ENCODE data around the gene ZNF879. TPM values are rescaled to one million over a fixed set of nuclear protein-coding genes. Genes with fewer than 3 reads are reported as not detected.

The ZNF879 gene
- total RNA-seq = 1 to 10 TPM; 1.6 to 2.1 TPM

GRCh38 chr5:179023528-179024189 is at the start of gene ZNF879:
ZNF879 (plus strand) TSS chr5:179023804; CDS start chr5:179025005, 1,201 bp downstream.
- peak; percentile 95 for ATAC-seq (replicated peaks)
- peaks cover 16% of the 10 kb centered on the region for H3K9me3 Mint-ChIP-seq
- peak within 1 kb of the TSS; percentile 88 for H3K27ac Mint-ChIP-seq
- peaks cover 39% of the 10 kb centered on the region for H3K36me3 Mint-ChIP-seq (ENCODE audit: low read depth)
- no peaks in the 10 kb centered on the region for H3K27me3 Mint-ChIP-seq
- H3K4me3 Mint-ChIP-seq = peak within 1 kb of the TSS; percentile 88
- H3K4me1 Mint-ChIP-seq = peaks cover 4% of the 10 kb centered on the region

DNA sequence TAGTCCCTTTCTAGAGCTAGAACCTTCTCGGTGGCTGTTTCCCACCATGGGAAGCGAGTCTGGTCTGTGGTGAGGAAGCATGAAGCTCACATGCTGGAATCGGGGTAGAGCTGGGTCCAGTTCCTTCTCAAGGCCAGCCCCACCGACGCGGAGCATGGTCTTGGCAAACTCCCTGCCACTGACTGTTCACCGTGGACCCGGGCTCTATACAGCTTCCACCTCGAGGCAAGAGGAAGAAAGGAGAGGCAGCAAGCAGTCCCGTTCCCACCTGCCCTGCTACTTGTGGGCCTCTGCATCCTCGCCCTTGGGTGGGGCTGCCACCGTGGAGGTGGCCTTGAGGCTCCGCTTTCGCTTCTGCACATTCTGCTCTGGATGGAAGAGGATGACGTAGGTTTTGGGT is 42.2 kb upstream of the ZNF879 start:
- no peak for ATAC-seq (replicated peaks)
- H3K9me3 Mint-ChIP-seq = peaks cover 10% of the 10 kb centered on the region
- no peaks in the 10 kb centered on the region for H3K4me1 Mint-ChIP-seq
- no peak overlapping the region for H3K27ac Mint-ChIP-seq
- H3K27me3 Mint-ChIP-seq = peaks cover 4% of the 10 kb centered on the region
- H3K36me3 Mint-ChIP-seq (ENCODE audit: low read depth) = no peaks in the 10 kb centered on the region
- H3K4me3 Mint-ChIP-seq = no peak overlapping the region

DNA sequence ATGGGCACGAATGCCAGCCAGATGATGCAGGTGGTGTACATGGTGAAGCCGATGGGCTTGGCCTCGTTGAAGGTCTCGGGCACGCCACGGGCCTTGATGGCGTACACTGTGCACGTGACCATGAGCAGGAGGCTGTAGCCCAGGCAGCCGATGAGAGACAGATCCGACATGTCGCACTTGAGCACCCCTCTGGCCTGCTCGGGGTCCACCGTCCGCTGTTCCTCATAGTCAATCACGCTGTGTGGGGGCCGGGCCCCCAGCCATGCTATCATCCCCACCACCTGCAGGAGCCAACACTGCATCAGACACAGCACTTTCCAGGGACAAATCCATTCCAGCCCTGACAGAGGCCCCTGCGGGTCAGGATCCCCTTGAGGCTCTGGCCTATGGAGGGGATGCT is 40.7 kb upstream of the ZNF879 start:
- no peak for ATAC-seq (replicated peaks)
- Mint-ChIP-seq H3K27ac (no peak overlapping the region), H3K36me3 (ENCODE audit: low read depth) (no peaks in the 10 kb centered on the region), H3K27me3 (peaks cover 4% of the 10 kb centered on the region), H3K9me3 (peaks cover 7% of the 10 kb centered on the region), H3K4me3 (no peak overlapping the region), H3K4me1 (no peaks in the 10 kb centered on the region)

GRCh38 chr5:178983728-178984127 is 39.9 kb upstream of the ZNF879 start:
- Mint-ChIP-seq H3K27ac (no peak overlapping the region), H3K4me3 (no peak overlapping the region)

DNA sequence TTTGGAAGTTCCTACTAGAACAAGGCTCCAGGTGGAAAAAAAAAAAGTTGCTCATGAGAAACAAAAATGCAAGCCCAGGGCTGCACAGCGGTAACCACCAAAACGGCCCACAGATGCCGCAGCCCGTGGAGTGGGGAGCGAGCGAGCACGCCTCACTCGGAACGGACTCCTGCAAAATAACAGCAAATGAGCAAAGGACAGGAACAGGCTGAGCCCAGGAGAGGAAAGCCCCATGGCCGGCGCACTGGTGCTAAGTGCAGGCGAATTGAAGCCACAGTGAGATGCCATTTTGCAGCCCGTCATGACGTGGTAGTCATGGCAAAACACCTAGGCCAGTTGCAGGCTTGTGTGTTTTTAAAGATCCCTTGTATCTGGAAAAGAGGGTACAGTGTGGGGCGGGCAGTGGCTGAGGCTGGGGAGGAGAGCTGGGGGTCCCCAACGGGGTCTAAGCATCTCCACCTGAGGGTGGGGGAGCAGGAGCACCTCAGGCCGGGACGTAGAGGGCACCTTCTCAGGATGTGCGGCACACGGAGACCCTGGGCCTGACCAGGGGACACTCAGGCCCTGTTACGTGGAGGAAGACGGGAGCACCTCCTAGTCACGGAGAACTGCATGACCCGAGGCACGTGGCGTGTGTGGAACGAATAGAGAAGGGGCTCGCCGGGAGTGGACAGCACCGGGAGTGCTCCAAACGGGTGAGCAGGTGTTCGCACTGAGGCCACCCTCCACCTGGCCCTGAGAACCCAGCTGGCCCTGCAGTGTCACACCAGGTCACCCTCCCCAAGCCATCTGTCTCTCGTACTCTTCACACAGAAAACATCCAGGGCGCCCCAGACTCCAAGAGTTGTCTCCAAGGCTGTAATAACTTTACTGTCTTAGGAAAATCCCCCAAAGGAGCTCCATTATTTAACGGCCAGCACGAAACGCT is 39.2 kb upstream of the ZNF879 start:
- Mint-ChIP-seq H3K4me3 (no peak overlapping the region), H3K27ac (no peak overlapping the region), H3K9me3 (no peaks in the 10 kb centered on the region), H3K4me1 (no peaks in the 10 kb centered on the region), H3K27me3 (no peaks in the 10 kb centered on the region), H3K36me3 (ENCODE audit: low read depth) (no peaks in the 10 kb centered on the region)
- no peak for ATAC-seq (replicated peaks)

More at GRCh38 chr5:178983728-178984127, 39.9 kb upstream of the ZNF879 start:
- Mint-ChIP-seq H3K9me3 (peaks cover 3% of the 10 kb centered on the region), H3K36me3 (ENCODE audit: low read depth) (no peaks in the 10 kb centered on the region), H3K27me3 (peaks cover 1% of the 10 kb centered on the region), H3K4me1 (no peaks in the 10 kb centered on the region)
- ATAC-seq (replicated peaks) = no peak

GRCh38 chr5:178986326-178986960 is 37.2 kb upstream of the ZNF879 start:
- Mint-ChIP-seq H3K27ac (no peak overlapping the region), H3K9me3 (no peaks in the 10 kb centered on the region), H3K36me3 (ENCODE audit: low read depth) (no peaks in the 10 kb centered on the region), H3K4me1 (no peaks in the 10 kb centered on the region), H3K27me3 (no peaks in the 10 kb centered on the region), H3K4me3 (no peak overlapping the region)
- ATAC-seq (replicated peaks) = no peak

- no peak overlapping the region for H3K27ac Mint-ChIP-seq
- no peak for ATAC-seq (replicated peaks)
- H3K36me3 Mint-ChIP-seq (ENCODE audit: low read depth) = no peaks in the 10 kb centered on the region
- H3K27me3 Mint-ChIP-seq = peaks cover 18% of the 10 kb centered on the region
- no peak overlapping the region for H3K4me3 Mint-ChIP-seq
- H3K4me1 Mint-ChIP-seq = no peaks in the 10 kb centered on the region
- H3K9me3 Mint-ChIP-seq = no peaks in the 10 kb centered on the region
Measured at GRCh38 chr5:178988436-178989220, 35.0 kb upstream of the ZNF879 start.

DNA sequence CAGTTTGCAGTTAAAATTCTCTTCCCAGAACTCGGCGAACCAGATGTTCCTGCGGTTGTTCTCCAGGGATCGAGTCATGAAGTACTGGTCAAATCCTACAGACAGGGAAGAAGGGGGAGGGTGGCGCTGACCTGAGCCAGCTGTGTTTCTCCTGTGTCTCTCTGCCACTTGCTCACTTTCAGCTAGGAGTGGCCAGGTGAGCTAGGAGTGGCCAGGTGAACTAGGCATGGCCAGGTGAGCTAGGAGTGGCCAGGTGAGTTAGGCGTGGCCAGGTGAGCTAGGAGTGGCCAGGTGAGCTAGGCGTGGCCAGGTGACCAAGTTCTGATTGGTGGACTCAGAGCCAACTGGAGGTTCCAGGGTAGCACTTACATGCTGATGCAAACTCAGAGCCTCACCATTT is 34.3 kb upstream of the ZNF879 start:
- no peak overlapping the region for H3K27ac Mint-ChIP-seq
- ATAC-seq (replicated peaks) = no peak
- no peaks in the 10 kb centered on the region for H3K4me1 Mint-ChIP-seq
- H3K4me3 Mint-ChIP-seq = no peak overlapping the region
- H3K9me3 Mint-ChIP-seq = no peaks in the 10 kb centered on the region
- H3K27me3 Mint-ChIP-seq = peaks cover 19% of the 10 kb centered on the region
- no peaks in the 10 kb centered on the region for H3K36me3 Mint-ChIP-seq (ENCODE audit: low read depth)

GRCh38 chr5:178990491-178990890 is 33.1 kb upstream of the ZNF879 start:
- peaks cover 23% of the 10 kb centered on the region for H3K27me3 Mint-ChIP-seq
- no peak overlapping the region for H3K27ac Mint-ChIP-seq
- H3K36me3 Mint-ChIP-seq (ENCODE audit: low read depth) = no peaks in the 10 kb centered on the region
- H3K9me3 Mint-ChIP-seq = no peaks in the 10 kb centered on the region
- ATAC-seq (replicated peaks) = no peak
- H3K4me1 Mint-ChIP-seq = no peaks in the 10 kb centered on the region
- H3K4me3 Mint-ChIP-seq = no peak overlapping the region

- Mint-ChIP-seq H3K9me3 (no peaks in the 10 kb centered on the region), H3K4me3 (no peak overlapping the region), H3K36me3 (ENCODE audit: low read depth) (no peaks in the 10 kb centered on the region), H3K27ac (no peak overlapping the region), H3K4me1 (no peaks in the 10 kb centered on the region), H3K27me3 (peaks cover 26% of the 10 kb centered on the region)
- ATAC-seq (replicated peaks) = no peak
Measured at GRCh38 chr5:178991190-178992145, 32.1 kb upstream of the ZNF879 start.

DNA sequence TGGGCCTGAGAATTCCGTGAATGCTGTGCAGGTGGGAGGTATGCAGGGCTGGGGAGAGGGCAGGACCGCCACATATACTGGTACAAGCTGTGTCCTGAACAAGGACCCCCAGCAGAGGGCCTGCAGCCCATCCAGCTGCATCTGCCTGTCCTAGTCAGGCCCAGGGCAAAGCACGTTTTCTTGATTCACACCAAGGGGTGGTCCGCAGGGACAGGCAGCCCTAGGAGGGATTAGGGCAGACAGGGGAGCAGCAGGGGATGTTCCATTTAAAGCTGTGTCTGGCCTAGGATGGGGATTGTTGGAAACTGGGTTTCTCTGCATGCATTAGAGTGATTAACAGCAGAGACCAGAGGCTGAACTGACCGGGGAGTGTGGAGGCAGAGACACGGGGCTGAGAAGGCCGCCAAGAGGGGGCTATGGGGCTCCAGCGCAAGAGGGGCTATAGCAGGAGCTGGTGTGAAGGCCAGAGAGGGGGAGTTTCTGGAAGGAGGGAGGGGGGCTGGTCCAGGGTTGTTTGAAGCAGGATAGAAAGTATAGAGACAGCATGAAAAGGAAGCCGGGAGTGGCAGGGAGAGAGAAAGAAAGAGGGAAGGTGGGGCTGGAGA is 31.2 kb upstream of the ZNF879 start:
- no peaks in the 10 kb centered on the region for H3K36me3 Mint-ChIP-seq (ENCODE audit: low read depth)
- H3K27ac Mint-ChIP-seq = no peak overlapping the region
- no peaks in the 10 kb centered on the region for H3K4me1 Mint-ChIP-seq
- H3K4me3 Mint-ChIP-seq = no peak overlapping the region
- no peak for ATAC-seq (replicated peaks)
- H3K9me3 Mint-ChIP-seq = no peaks in the 10 kb centered on the region
- H3K27me3 Mint-ChIP-seq = peaks cover 30% of the 10 kb centered on the region

DNA sequence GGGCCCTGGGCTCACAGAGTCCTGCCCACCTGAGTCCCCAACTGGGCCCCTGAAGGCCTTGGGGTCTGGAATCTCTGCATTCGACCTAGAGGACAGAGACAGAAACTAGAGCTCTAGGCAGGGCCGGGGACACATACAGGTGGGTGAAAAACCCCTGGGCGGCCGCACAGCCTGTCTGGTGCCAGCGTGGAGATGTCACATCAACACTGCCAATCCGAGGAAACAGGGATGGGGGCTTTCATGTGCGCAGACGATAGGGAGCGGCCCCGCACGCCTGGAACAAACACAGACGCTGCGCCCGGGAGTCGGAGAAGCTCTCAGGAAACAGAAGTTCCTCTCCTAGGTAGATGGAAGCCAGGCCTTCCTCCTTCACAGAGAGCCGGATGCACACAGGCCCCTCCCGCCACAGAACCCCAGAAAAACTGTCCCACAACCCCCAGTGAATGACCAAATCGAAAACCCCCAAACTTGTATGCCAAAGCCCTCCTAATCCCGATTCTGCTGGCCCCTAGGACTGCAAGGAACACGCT is 30.3 kb upstream of the ZNF879 start:
- ATAC-seq (replicated peaks) = no peak
- no peaks in the 10 kb centered on the region for H3K4me1 Mint-ChIP-seq

More for the DNA sequence above, 30.3 kb upstream of the ZNF879 start:
- Mint-ChIP-seq H3K36me3 (ENCODE audit: low read depth) (no peaks in the 10 kb centered on the region), H3K27ac (no peak overlapping the region), H3K4me3 (no peak overlapping the region), H3K27me3 (peaks cover 30% of the 10 kb centered on the region), H3K9me3 (no peaks in the 10 kb centered on the region)

All from activated T-helper 17 cell treated with anti-CD3 and anti-CD28 coated beads, Interleukin-2, amount 50 U/mL, for 72 hours (primary cell).